H1 (cell line): ENCODE measurements around the gene ASTN2. TPM values are rescaled to one million over a fixed set of nuclear protein-coding genes. Genes with fewer than 3 reads are reported as not detected.

Experiments used
- CTCF ChIA-PET: fragments of 300-600 bp; sonication (Branson Sonifier 250); formaldehyde crosslinking; loops from one replicate; lab custom pipeline; 2021; ENCODE audit not compliant: partially characterized antibody; lab: Charles Lee
- POLR2A ChIA-PET: fragments of 300-600 bp; sonication (Branson Sonifier 250); formaldehyde crosslinking; loops from one replicate; lab custom pipeline; 2021; ENCODE audit warnings: inconsistent platforms; ENCODE audit not compliant: partially characterized antibody; lab: Charles Lee
- DNase-seq, 2 experiments: peaks; one replicate each; pipeline versions ENCODE4 v3.0.0 to v3.0.0-alpha.2; 2010 to 2022; ENCODE audit warnings: low spot score in 2 of 2, low read depth in 1 of 2, mixed read lengths in 1 of 2
- FAIRE-seq: peaks from 2 replicates; lab custom pipeline; 2011; peaks lifted over from hg19 to GRCh38; lab: Jason Lieb, UNC
- H2AFZ ChIP-seq: 2 replicates; pipeline ENCODE4 v1.8.1; 2012; ENCODE audit warnings: low read length, inconsistent platforms
- H2AK5ac ChIP-seq: 2 replicates; pipeline ENCODE4 v1.6.1; 2013; ENCODE audit warnings: low read depth, low read length
- H2BK120ac ChIP-seq: replicated peaks from 2 replicates; pipeline ENCODE3; 2013; ENCODE audit warnings: low read depth, low read length, inconsistent platforms
- H2BK12ac ChIP-seq: 2 replicates; pipeline ENCODE4 v1.6.1; 2013; ENCODE audit warnings: low read depth, low read length
- H2BK15ac ChIP-seq: 2 replicates; pipeline ENCODE4 v1.6.1; 2013; ENCODE audit warnings: low read length
- H2BK20ac ChIP-seq: 2 replicates; pipeline ENCODE4 v1.6.1; 2013; ENCODE audit warnings: low read length
- H2BK5ac ChIP-seq: 2 replicates; pipeline ENCODE4 v1.6.1; 2013; ENCODE audit warnings: low read depth, low read length
- H3K14ac ChIP-seq: 2 replicates; pipeline ENCODE4 v1.6.1; 2013; ENCODE audit warnings: inconsistent platforms; ENCODE audit not compliant: insufficient read length
- H3K18ac ChIP-seq: 2 replicates; pipeline ENCODE4 v1.6.1; 2013; ENCODE audit warnings: low read length; ENCODE audit errors: extremely low read depth
- H3K23ac ChIP-seq: 2 replicates; pipeline ENCODE4 v1.6.1; 2013; ENCODE audit warnings: inconsistent platforms; ENCODE audit not compliant: insufficient read length
- H3K23me2 ChIP-seq: 2 replicates; pipeline ENCODE4 v1.6.1; 2013; ENCODE audit warnings: low read depth, low read length
- H3K27ac ChIP-seq: 2 replicates; pipeline ENCODE4 v1.6.1; 2011; ENCODE audit warnings: low read depth, low read length, inconsistent platforms
- H3K27me3 ChIP-seq, 4 experiments: replicated peaks in 1 of 4; 1 replicate in 1 of 4; 2 replicates in 3 of 4; pipeline versions ENCODE4 v1.6.1 to v1.8.1; 2011 to 2013; ENCODE audit warnings: low read length in 3 of 4, mild to moderate bottlenecking in 3 of 4, inconsistent platforms in 2 of 4, mixed read lengths in 2 of 4, moderate library complexity in 1 of 4; ENCODE audit not compliant: control insufficient read depth in 3 of 4, insufficient read depth in 3 of 4; ENCODE audit errors: extremely low read depth in 1 of 4
- H3K36me3 ChIP-seq, 4 experiments: 2 replicates each; pipeline versions ENCODE4 v1.6.1 to v1.8.1; 2011 to 2013; ENCODE audit warnings: mild to moderate bottlenecking in 4 of 4, low read length in 3 of 4, moderate library complexity in 2 of 4, control low read depth in 1 of 4, inconsistent platforms in 1 of 4; ENCODE audit not compliant: insufficient read depth in 4 of 4, control insufficient read depth in 2 of 4
- H3K4ac ChIP-seq: replicated peaks from 2 replicates; pipeline ENCODE3; 2013; ENCODE audit warnings: low read length, low read depth, mixed read lengths, inconsistent platforms; ENCODE audit not compliant: insufficient read length
- H3K4me1 ChIP-seq, 4 experiments: replicated peaks in 1 of 4; 1 replicate in 1 of 4; 2 replicates in 3 of 4; pipeline versions ENCODE4 v1.6.1 to v1.8.1; 2011 to 2013; ENCODE audit warnings: low read length in 3 of 4, inconsistent platforms in 2 of 4, mixed read lengths in 1 of 4; ENCODE audit not compliant: insufficient read depth in 4 of 4, control insufficient read depth in 3 of 4
- H3K4me2 ChIP-seq, 2 experiments: 2 replicates each; pipeline versions ENCODE4 v1.6.1 to v1.8.1; 2011 to 2013; ENCODE audit warnings: low read depth in 2 of 2, low read length in 2 of 2, control low read depth in 1 of 2, inconsistent platforms in 1 of 2, mild to moderate bottlenecking in 1 of 2; ENCODE audit not compliant: insufficient read depth in 1 of 2
- H3K4me3 ChIP-seq, 4 experiments: fragments of 200-600, 300-600 bp in 1 of 4; sonication (generic), shearing (Covaris generic), sonication (Bioruptor Twin) in 1 of 4; 2 replicates each; pipeline versions ENCODE4 v1.5.1 to v1.8.1; 2011 to 2016; ENCODE audit warnings: low read length in 4 of 4, low read depth in 3 of 4, control low read depth in 2 of 4, inconsistent platforms in 2 of 4, mild to moderate bottlenecking in 2 of 4, mixed read lengths in 1 of 4, moderate library complexity in 1 of 4; ENCODE audit not compliant: insufficient read depth in 2 of 4; ENCODE audit errors: extremely low read depth in 1 of 4
- H3K56ac ChIP-seq: replicated peaks from 2 replicates; pipeline ENCODE3; 2013; ENCODE audit warnings: low read depth, mild to moderate bottlenecking, mixed read lengths, low read length, inconsistent platforms; ENCODE audit not compliant: insufficient read length
- H3K79me1 ChIP-seq: 2 replicates; pipeline ENCODE4 v1.6.1; 2013; ENCODE audit warnings: low read depth, low read length, control low read depth
- H3K79me2 ChIP-seq, 2 experiments: 2 replicates each; pipeline versions ENCODE4 v1.6.1 to v1.8.1; 2012 to 2013; ENCODE audit warnings: low read length in 2 of 2, mild to moderate bottlenecking in 2 of 2, inconsistent platforms in 1 of 2; ENCODE audit not compliant: insufficient read depth in 2 of 2, control insufficient read depth in 1 of 2
- H3K9ac ChIP-seq, 4 experiments: replicated peaks in 1 of 4; 1 replicate in 1 of 4; 2 replicates in 3 of 4; pipeline versions ENCODE4 v1.6.1 to v1.8.1; 2011 to 2013; ENCODE audit warnings: low read depth in 3 of 4, low read length in 3 of 4, control low read depth in 2 of 4, mild to moderate bottlenecking in 2 of 4, moderate library complexity in 2 of 4, inconsistent platforms in 1 of 4; ENCODE audit errors: extremely low read depth in 1 of 4
- H3K9me3 ChIP-seq, 2 experiments: 2 replicates each; pipeline versions ENCODE4 v1.6.1 to v1.8.1; 2012 to 2013; ENCODE audit warnings: mild to moderate bottlenecking in 2 of 2, moderate library complexity in 2 of 2, control low read depth in 1 of 2, inconsistent platforms in 1 of 2, low read depth in 1 of 2, low read length in 1 of 2, mixed read lengths in 1 of 2; ENCODE audit not compliant: insufficient read depth in 2 of 2
- H4K20me1 ChIP-seq, 2 experiments: replicated peaks in 1 of 2; 2 replicates each; pipeline versions ENCODE3 to v1.8.1; 2011 to 2013; ENCODE audit warnings: inconsistent platforms in 2 of 2, low read length in 2 of 2, mild to moderate bottlenecking in 1 of 2; ENCODE audit not compliant: insufficient read depth in 2 of 2, control insufficient read depth in 1 of 2
- H4K5ac ChIP-seq: 2 replicates; pipeline ENCODE4 v1.6.1; 2013; ENCODE audit warnings: low read length, low read depth, mixed read lengths, inconsistent platforms; ENCODE audit not compliant: insufficient read length
- H4K8ac ChIP-seq: 2 replicates; pipeline ENCODE4 v1.8.0; 2013; ENCODE audit warnings: mild to moderate bottlenecking, moderate library complexity, low read length, inconsistent platforms; ENCODE audit not compliant: insufficient read depth; ENCODE audit errors: extremely low read depth
- H4K91ac ChIP-seq: replicated peaks from 2 replicates; pipeline ENCODE3; 2013; ENCODE audit warnings: low read length, mixed read lengths, inconsistent platforms; ENCODE audit not compliant: insufficient read length
- CEBPB ChIP-seq: IDR thresholded peaks from 2 replicates; pipeline ENCODE4 v1.6.1; 2012; ENCODE audit warnings: low read depth, low read length
- EZH2 ChIP-seq: fragments of 200-600 bp; sonication (generic); IDR thresholded peaks from 2 replicates; pipeline ENCODE4 v1.7.1; 2012; ENCODE audit warnings: low read depth, mild to moderate bottlenecking, moderate library complexity, low read length, inconsistent platforms; ENCODE audit not compliant: severe bottlenecking
- HDAC2 ChIP-seq, 2 experiments: fragments of 300-600 bp in 1 of 2; sonication (generic) in 1 of 2; IDR thresholded peaks; 2 replicates each; pipeline ENCODE4 v1.6.1; 2011 to 2012; ENCODE audit warnings: low read depth in 2 of 2, low read length in 2 of 2, mild to moderate bottlenecking in 2 of 2, moderate library complexity in 2 of 2, borderline replicate concordance in 1 of 2, inconsistent platforms in 1 of 2
- KDM1A ChIP-seq: fragments of 200-600, 300-600 bp; sonication (generic); IDR thresholded peaks from 2 replicates; pipeline ENCODE4 v1.7.1; 2016; ENCODE audit warnings: mild to moderate bottlenecking, low read length, borderline replicate concordance
- KDM4A ChIP-seq: IDR thresholded peaks from one replicate; pipeline ENCODE4 v1.7.1; 2012; ENCODE audit warnings: low read depth, mild to moderate bottlenecking, moderate library complexity, low read length, inconsistent platforms; ENCODE audit not compliant: severe bottlenecking
- POLR2AphosphoS5 ChIP-seq: IDR thresholded peaks from 2 replicates; pipeline ENCODE4 v1.6.1; 2011; ENCODE audit warnings: low read depth, low read length
- RBBP5 ChIP-seq: IDR thresholded peaks from 2 replicates; pipeline ENCODE4 v1.7.1; 2012; ENCODE audit warnings: low read depth, mild to moderate bottlenecking, inconsistent platforms, low read length, moderate library complexity, borderline replicate concordance
- RNF2 ChIP-seq: fragments of 200-900, 300-1000 bp; sonication (generic); IDR thresholded peaks from 2 replicates; pipeline ENCODE4 v1.7.1; 2016; ENCODE audit warnings: borderline replicate concordance, low read depth, mild to moderate bottlenecking, antibody characterized with exemption, low read length; ENCODE audit not compliant: poor library complexity, severe bottlenecking; ENCODE audit errors: missing control alignments
- TCF12 ChIP-seq: IDR thresholded peaks from 2 replicates; pipeline ENCODE4 v1.6.1; 2011; ENCODE audit warnings: low read depth, mild to moderate bottlenecking, low read length
- WGBS, 2 experiments: shearing (Covaris generic) in 1 of 2; methylation state at CpG; one replicate each; pipeline versions ENCODE4 v1.1.6 to v1.1.7; 2013 to 2015; ENCODE audit warnings: low lambda C conversion rate in 2 of 2, mixed read lengths in 2 of 2, inconsistent platforms in 1 of 2, low coverage in 1 of 2, missing lambda C conversion rate in 1 of 2; ENCODE audit not compliant: insufficient replicate concordance in 2 of 2, insufficient coverage in 1 of 2, insufficient read length in 1 of 2; ENCODE audit errors: extremely low coverage in 1 of 2, missing lambda C conversion rate in 1 of 2; 5-methylcytosine and 5-hydroxymethylcytosine counted together
- polyA plus RNA-seq, 7 experiments: library from polyadenylated mRNA; depleted of rRNA in 3 of 7; stranded (reverse) in 5 of 7; unstranded in 2 of 7; fragments of >200 nt in 5 of 7; fragments of 200-250 nt in 2 of 7; gene quantifications; 1 replicate in 5 of 7; 2 replicates in 1 of 7; 4 replicates in 1 of 7; pipeline versions ENCODE4 v1.2.1 to v1.2.3, GENCODE V29; 2011 to 2013; ENCODE audit warnings: missing spikeins in 2 of 7, mixed read lengths in 2 of 7
- total RNA-seq: library from RNA; stranded (reverse); fragmentation: NEBNext Ultra II Directional; extraction: Animal tissue kit (Norgen Biotek cat#: 25700); gene quantifications from 2 replicates; pipeline ENCODE4 v1.2.1, GENCODE V29; 2021

The ASTN2 gene
- total and polyA plus RNA-seq, 2 of the 8 experiments (the other 6 are each of a cell fraction or from before 2014, with no cell fraction given): 8.2 to 13.7 TPM

GRCh38 chr9:117416856-117417255, 2.0 kb upstream of the ASTN2 start:
- H3K23ac ChIP-seq: no peak overlapping the region
- FAIRE-seq (no peak), DNase-seq (no peak)
- no peak overlapping the region for H2BK5ac ChIP-seq
- H3K27ac ChIP-seq: no peak overlapping the region
- ChIA-PET CTCF (interaction anchor here (1.1 to 2.2 kb wide), 4 partner anchors 11 to 71 kb away, joined by 3 to 8 read pairs (median 6); no protein-coding TSS in a partner anchor), POLR2A (no interaction called here)
- TF ChIP-seq TCF12 (no peak), KDM1A (no peak), POLR2AphosphoS5 (no peak), RNF2 (no peak), HDAC2 (IDR thresholded peaks at IDR 0.05; ENCODE audit: borderline replicate concordance in 1 of 2, low read depth in 2 of 2, low read length in 2 of 2) (no peak), CEBPB (no peak), EZH2 (no peak), RBBP5 (no peak), KDM4A (no peak)
- H4K5ac ChIP-seq: no peak overlapping the region
- no peak overlapping the region for H3K4me3 ChIP-seq
- no peaks in the 10 kb centered on the region for H3K9me3 ChIP-seq
- H2BK12ac ChIP-seq: no peak overlapping the region
- H3K4ac ChIP-seq: no peak overlapping the region
- no peak overlapping the region for H4K8ac ChIP-seq
- no peak overlapping the region for H3K56ac ChIP-seq
- H2BK20ac ChIP-seq: no peak overlapping the region
- peaks cover 5 to 7% of the 10 kb centered on the region in 2 experiments for H4K20me1 ChIP-seq
- peaks cover 22 to 57% (median 52%) of the 10 kb centered on the region in 4 experiments for H3K27me3 ChIP-seq
- H4K91ac ChIP-seq: no peak overlapping the region
- no peaks in the 10 kb centered on the region for H3K36me3 ChIP-seq
- 87% methylated on average over 2 of the region's 2 CpGs; no CpG with 5 or more reads in 1 of the 2 experiments for WGBS, 2 experiments
- H2BK15ac ChIP-seq: no peak overlapping the region
- peaks cover 17% of the 10 kb centered on the region for H3K23me2 ChIP-seq
- no peak overlapping the region for H2BK120ac ChIP-seq
- H3K14ac ChIP-seq: no peak overlapping the region
- H3K79me2 ChIP-seq: no peaks in the 10 kb centered on the region
- H3K4me1 ChIP-seq: peaks cover 3 to 17% (median 15%) of the 10 kb centered on the region in 4 experiments
- H2AK5ac ChIP-seq: no peak overlapping the region
- no peak overlapping the region for H3K4me2 ChIP-seq
- no peaks in the 10 kb centered on the region for H3K79me1 ChIP-seq
- no peak overlapping the region for H3K9ac ChIP-seq
- H2AFZ ChIP-seq: no peak overlapping the region
- no peak overlapping the region for H3K18ac ChIP-seq
